WERI-Rb-1 (cell line): ENCODE measurements around the gene RAX.
A peak's percentile ranks its signal among the peaks of the same experiment; 100 is the strongest.

Experiments
- DNase-seq: peaks from one replicate; pipeline ENCODE4 v3.0.0-alpha.2; 2020
- H3K27ac ChIP-seq: fragments of 250-450 bp; sonication (Bioruptor Pico); 2 replicates; pipeline ENCODE4 v1.5.1; 2020; ENCODE audit warnings: mild to moderate bottlenecking, moderate library complexity
- H3K27me3 ChIP-seq: fragments of 250-450 bp; sonication (Bioruptor Pico); 2 replicates; pipeline ENCODE4 v1.5.1; 2021; ENCODE audit warnings: mild to moderate bottlenecking, low read depth, moderate library complexity; ENCODE audit not compliant: insufficient read depth, severe bottlenecking
- H3K36me3 ChIP-seq: fragments of 250-450 bp; sonication (Bioruptor Pico); 2 replicates; pipeline ENCODE4 v1.5.1; 2020; ENCODE audit warnings: mild to moderate bottlenecking, moderate library complexity
- H3K4me3 ChIP-seq: 2 replicates; pipeline ENCODE4 v1.5.1; 2011; ENCODE audit warnings: low read depth, mild to moderate bottlenecking, control low read depth, low read length
- H3K9me3 ChIP-seq: fragments of 250-450 bp; sonication (Bioruptor Pico); 2 replicates; pipeline ENCODE4 v1.5.1; 2021; ENCODE audit warnings: mild to moderate bottlenecking, moderate library complexity; ENCODE audit not compliant: severe bottlenecking
- CTCF ChIP-seq: IDR thresholded peaks from 2 replicates; pipeline ENCODE4 v1.5.1; 2011; ENCODE audit warnings: low read depth, mild to moderate bottlenecking, control low read depth, inconsistent platforms, low read length

Gene RAX

GRCh38 chr18:59306640-59307039 lies 33.4 kb upstream of the RAX start:
- no peaks in the 10 kb centered on the region for H3K36me3 ChIP-seq
- no peak overlapping the region for H3K27ac ChIP-seq
- no peaks in the 10 kb centered on the region for H3K9me3 ChIP-seq
- DNase-seq = no peak
- H3K27me3 ChIP-seq = no peaks in the 10 kb centered on the region
- H3K4me3 ChIP-seq = no peak overlapping the region
- TF ChIP-seq CTCF = no peak

GRCh38 chr18:59305295-59305694 lies 32.0 kb upstream of the RAX start:
- Histone ChIP-seq H3K27me3 (no peaks in the 10 kb centered on the region), H3K4me3 (no peak overlapping the region), H3K9me3 (no peaks in the 10 kb centered on the region), H3K27ac (no peak overlapping the region), H3K36me3 (no peaks in the 10 kb centered on the region)
- DNase-seq = no peak
- TF ChIP-seq CTCF = no peak

GRCh38 chr18:59303656-59304195 lies 30.5 kb upstream of the RAX start:
- no peaks in the 10 kb centered on the region for H3K36me3 ChIP-seq
- no peaks in the 10 kb centered on the region for H3K27me3 ChIP-seq
- peak; percentile 58 for DNase-seq
- no peak for TF ChIP-seq CTCF
- peak overlapping the region; percentile 24 for H3K4me3 ChIP-seq
- no peaks in the 10 kb centered on the region for H3K9me3 ChIP-seq
- peak overlapping the region; percentile 66 for H3K27ac ChIP-seq

- Histone ChIP-seq H3K36me3 (no peaks in the 10 kb centered on the region), H3K27me3 (no peaks in the 10 kb centered on the region), H3K27ac (peak overlapping the region; percentile 66), H3K4me3 (peak overlapping the region; percentile 24; the same call in 1 of the 2 replicates), H3K9me3 (no peaks in the 10 kb centered on the region)
- DNase-seq = peak; percentile 86
- TF ChIP-seq CTCF = no peak
Observed at GRCh38 chr18:59303006-59303405, 29.8 kb upstream of the RAX start.

GRCh38 chr18:59301929-59302328 lies 28.7 kb upstream of the RAX start:
- no peaks in the 10 kb centered on the region for H3K27me3 ChIP-seq
- no peak for DNase-seq
- TF ChIP-seq CTCF = no peak

GRCh38 chr18:59300676-59301285 lies 27.5 kb upstream of the RAX start:
- Histone ChIP-seq H3K27ac (no peak overlapping the region), H3K9me3 (no peaks in the 10 kb centered on the region), H3K4me3 (no peak overlapping the region), H3K27me3 (no peaks in the 10 kb centered on the region), H3K36me3 (no peaks in the 10 kb centered on the region)
- DNase-seq = no peak
- TF ChIP-seq CTCF = no peak

More at GRCh38 chr18:59301929-59302328, 28.7 kb upstream of the RAX start:
- no peaks in the 10 kb centered on the region for H3K36me3 ChIP-seq
- H3K9me3 ChIP-seq = no peaks in the 10 kb centered on the region
- peak overlapping the region; percentile 66 for H3K27ac ChIP-seq
- no peak overlapping the region for H3K4me3 ChIP-seq
